Gastroesophageal sphincter (tissue), 4 donors: ENCODE data around the gene COG5. TPM values are rescaled to one million over a fixed set of nuclear protein-coding genes. Genes with fewer than 3 reads are reported as not detected.

Source experiments
- ATAC-seq: fragments of 150-250 bp; one replicate; pipeline ENCODE4 v1.9.1; 2016; ENCODE audit warnings: mild to moderate bottlenecking, moderate library complexity
- H3K27ac ChIP-seq, 4 donors: fragments of 200-600 bp; sonication (generic) in 3 of 4; 1 replicate in 3 of 4; 2 replicates in 1 of 4; pipeline ENCODE4 v1.5.1; 2016 to 2019
- H3K27me3 ChIP-seq: fragments of 200-600 bp; sonication (generic); one replicate; pipeline ENCODE4 v1.5.1; 2019
- H3K36me3 ChIP-seq, 2 donors: fragments of 200-600 bp; sonication (generic); one replicate each; pipeline ENCODE4 v1.5.1; 2019; ENCODE audit warnings: control low read depth in 1 of 2
- H3K4me1 ChIP-seq, 3 donors: fragments of 200-600 bp; sonication (generic); 1 replicate in 2 of 3; 2 replicates in 1 of 3; pipeline ENCODE4 v1.5.1; 2016 to 2019; ENCODE audit warnings: control low read depth in 2 of 3
- H3K4me3 ChIP-seq, 2 donors: fragments of 200-600 bp; sonication (generic); one replicate each; pipeline ENCODE4 v1.5.1; 2019; ENCODE audit warnings: mild to moderate bottlenecking in 1 of 2, moderate library complexity in 1 of 2
- H3K9me3 ChIP-seq, 3 donors: fragments of 200-600 bp; sonication (generic); one replicate each; pipeline ENCODE4 v1.5.1; 2017 to 2019; ENCODE audit warnings: control low read depth in 2 of 3
- EP300 ChIP-seq: sonication (generic); formaldehyde crosslinking; IDR thresholded peaks from one replicate; pipeline ENCODE4 v1.6.1; 2017; ENCODE audit warnings: antibody characterized with exemption, mild to moderate bottlenecking
- POLR2A ChIP-seq, 2 donors: fragments of 450-650 bp; IDR thresholded peaks; one replicate each; pipeline ENCODE4 v1.6.1; 2017; ENCODE audit warnings: antibody characterized with exemption in 2 of 2, mild to moderate bottlenecking in 2 of 2, moderate library complexity in 1 of 2
- POLR2AphosphoS5 ChIP-seq: sonication (generic); formaldehyde crosslinking; IDR thresholded peaks from one replicate; pipeline ENCODE4 v1.6.1; 2017; ENCODE audit warnings: antibody characterized with exemption
- WGBS, 2 donors: methylation state at CpG; one replicate each; pipeline ENCODE4 v1.1.5; 2018; ENCODE audit warnings: low coverage in 1 of 2; 5-methylcytosine and 5-hydroxymethylcytosine counted together
- total RNA-seq, 4 donors: library from RNA; depleted of rRNA; stranded (reverse); fragments of >200 nt; gene quantifications; one replicate each; pipeline ENCODE4 v1.1.0, GENCODE V29; 2016
- TF ChIP-seq, protein P1 (sequence below), 4 experiments: fragments of 200-600 bp in 2 of 4; fragments of 450-650 bp in 2 of 4; sonication (generic) in 1 of 4; IDR thresholded peaks; one replicate each; pipeline ENCODE4 v1.5.1; 2017 to 2019; ENCODE audit warnings: antibody characterized with exemption in 4 of 4, mild to moderate bottlenecking in 2 of 4, moderate library complexity in 2 of 4

The COG5 gene
- total RNA-seq, 4 donors from 2014 or later, result 31.6 to 50.4 (median 41.1) TPM

DNA sequence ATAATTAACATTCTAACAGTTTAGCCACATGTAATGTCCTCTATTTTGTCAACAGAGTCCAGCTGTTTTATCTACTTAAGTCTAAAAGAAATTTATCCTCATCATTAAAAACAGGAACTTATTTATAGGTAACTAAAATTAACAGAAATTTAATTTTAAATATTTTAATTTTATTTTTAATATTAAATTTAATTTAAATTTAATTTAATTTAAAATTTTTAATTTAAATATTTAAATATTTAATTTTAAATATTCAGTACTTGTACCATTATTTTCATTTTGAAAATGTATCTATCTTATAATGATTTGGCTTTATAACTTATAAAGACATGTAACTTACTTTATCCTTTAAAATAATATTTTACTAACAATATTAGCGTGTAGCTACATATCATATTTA lies 94.9 kb downstream of the COG5 start:
- WGBS, 2 donors, result 90 to 100% methylated on average over 1 of the region's 1 CpG
- TF ChIP-seq POLR2AphosphoS5 (no peak), EP300 (no peak), POLR2A (IDR thresholded peaks at IDR 0.05) (no peak)
- TF ChIP-seq, protein P1, sequence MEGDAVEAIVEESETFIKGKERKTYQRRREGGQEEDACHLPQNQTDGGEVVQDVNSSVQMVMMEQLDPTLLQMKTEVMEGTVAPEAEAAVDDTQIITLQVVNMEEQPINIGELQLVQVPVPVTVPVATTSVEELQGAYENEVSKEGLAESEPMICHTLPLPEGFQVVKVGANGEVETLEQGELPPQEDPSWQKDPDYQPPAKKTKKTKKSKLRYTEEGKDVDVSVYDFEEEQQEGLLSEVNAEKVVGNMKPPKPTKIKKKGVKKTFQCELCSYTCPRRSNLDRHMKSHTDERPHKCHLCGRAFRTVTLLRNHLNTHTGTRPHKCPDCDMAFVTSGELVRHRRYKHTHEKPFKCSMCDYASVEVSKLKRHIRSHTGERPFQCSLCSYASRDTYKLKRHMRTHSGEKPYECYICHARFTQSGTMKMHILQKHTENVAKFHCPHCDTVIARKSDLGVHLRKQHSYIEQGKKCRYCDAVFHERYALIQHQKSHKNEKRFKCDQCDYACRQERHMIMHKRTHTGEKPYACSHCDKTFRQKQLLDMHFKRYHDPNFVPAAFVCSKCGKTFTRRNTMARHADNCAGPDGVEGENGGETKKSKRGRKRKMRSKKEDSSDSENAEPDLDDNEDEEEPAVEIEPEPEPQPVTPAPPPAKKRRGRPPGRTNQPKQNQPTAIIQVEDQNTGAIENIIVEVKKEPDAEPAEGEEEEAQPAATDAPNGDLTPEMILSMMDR (IDR thresholded peaks at IDR 0.05), result no peak

DNA sequence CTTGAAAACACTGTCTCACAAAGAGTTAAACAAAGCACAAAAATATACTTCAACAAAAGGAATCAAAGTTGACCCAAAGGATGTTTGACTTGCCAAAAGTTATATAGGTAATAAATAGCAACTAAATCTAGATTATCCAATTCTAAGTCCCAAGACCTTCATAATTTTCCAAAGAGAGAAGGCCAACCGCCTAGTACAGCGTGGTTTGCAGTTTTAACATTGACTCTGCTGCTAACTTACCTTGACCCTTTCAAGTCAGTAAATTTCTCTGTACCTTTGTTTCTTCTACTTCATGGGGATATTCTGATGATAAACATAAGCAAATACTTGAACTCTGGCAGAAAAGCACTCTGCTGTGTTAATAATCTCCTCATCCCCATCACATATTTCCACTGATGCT lies 95.7 kb downstream of the COG5 start:
- H3K27ac ChIP-seq, result no peak overlapping the region
- H3K36me3 ChIP-seq, result no peaks in the 10 kb centered on the region
- no peaks in the 10 kb centered on the region for H3K27me3 ChIP-seq
- TF ChIP-seq, protein P1 (IDR thresholded peaks at IDR 0.05), result no peak
- TF ChIP-seq EP300, result no peak
- no peak for TF ChIP-seq POLR2AphosphoS5
- no peak for TF ChIP-seq POLR2A (IDR thresholded peaks at IDR 0.05)
- H3K4me3 ChIP-seq, result no peak overlapping the region
- 91 to 100% methylated on average over 2 of the region's 2 CpGs for WGBS, 2 donors
- H3K9me3 ChIP-seq, result no peaks in the 10 kb centered on the region
- no peak for ATAC-seq
- H3K4me1 ChIP-seq, result peaks cover 0 to 17% (median 0%) of the 10 kb centered on the region in 3 donors

More for the DNA sequence above, 94.9 kb downstream of the COG5 start:
- Histone ChIP-seq H3K27me3 (no peaks in the 10 kb centered on the region), H3K4me1 (peaks cover 0 to 11% (median 0%) of the 10 kb centered on the region in 3 donors), H3K36me3 (no peaks in the 10 kb centered on the region), H3K4me3 (no peak overlapping the region), H3K9me3 (no peaks in the 10 kb centered on the region), H3K27ac (no peak overlapping the region)
- ATAC-seq, result no peak

DNA sequence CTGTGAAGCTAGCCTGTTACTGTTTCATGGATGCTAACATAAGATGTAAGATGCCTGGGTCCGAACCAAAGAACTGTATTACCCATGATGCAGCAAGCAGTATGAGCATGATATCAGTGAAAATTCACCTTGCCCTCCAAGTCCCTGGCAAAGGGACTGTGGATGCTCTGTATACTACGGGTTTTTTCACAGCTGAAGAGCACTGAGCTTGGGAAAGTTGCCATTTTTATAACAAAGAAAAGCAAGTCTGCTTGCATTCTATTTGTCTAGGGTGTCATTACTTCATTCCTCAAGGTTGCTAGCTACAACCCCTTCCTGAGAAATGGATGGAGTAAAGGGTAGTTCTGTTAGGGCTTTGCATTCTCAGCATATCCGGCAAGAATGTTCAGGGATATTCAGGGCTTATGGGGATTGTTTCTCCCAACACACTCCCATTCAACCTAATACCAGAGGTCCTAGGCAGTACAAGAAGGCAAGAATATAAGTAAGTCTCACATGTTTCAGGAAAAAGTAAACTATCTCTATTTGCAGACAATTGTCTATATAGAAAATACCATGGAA lies 99.0 kb downstream of the COG5 start:
- no peak for ATAC-seq
- Histone ChIP-seq H3K4me3 (no peak overlapping the region), H3K27me3 (no peaks in the 10 kb centered on the region), H3K9me3 (no peaks in the 10 kb centered on the region), H3K36me3 (no peaks in the 10 kb centered on the region), H3K4me1 (peaks cover 0 to 7% (median 0%) of the 10 kb centered on the region in 3 donors), H3K27ac (no peak overlapping the region)
- 70 to 87% methylated on average over 2 to 3 of the region's 3 CpGs for WGBS, 2 donors
- no peak for TF ChIP-seq EP300
- no peak for TF ChIP-seq POLR2AphosphoS5
- no peak for TF ChIP-seq POLR2A (IDR thresholded peaks at IDR 0.05)
- TF ChIP-seq, protein P1 (IDR thresholded peaks at IDR 0.05), result no peak

DNA sequence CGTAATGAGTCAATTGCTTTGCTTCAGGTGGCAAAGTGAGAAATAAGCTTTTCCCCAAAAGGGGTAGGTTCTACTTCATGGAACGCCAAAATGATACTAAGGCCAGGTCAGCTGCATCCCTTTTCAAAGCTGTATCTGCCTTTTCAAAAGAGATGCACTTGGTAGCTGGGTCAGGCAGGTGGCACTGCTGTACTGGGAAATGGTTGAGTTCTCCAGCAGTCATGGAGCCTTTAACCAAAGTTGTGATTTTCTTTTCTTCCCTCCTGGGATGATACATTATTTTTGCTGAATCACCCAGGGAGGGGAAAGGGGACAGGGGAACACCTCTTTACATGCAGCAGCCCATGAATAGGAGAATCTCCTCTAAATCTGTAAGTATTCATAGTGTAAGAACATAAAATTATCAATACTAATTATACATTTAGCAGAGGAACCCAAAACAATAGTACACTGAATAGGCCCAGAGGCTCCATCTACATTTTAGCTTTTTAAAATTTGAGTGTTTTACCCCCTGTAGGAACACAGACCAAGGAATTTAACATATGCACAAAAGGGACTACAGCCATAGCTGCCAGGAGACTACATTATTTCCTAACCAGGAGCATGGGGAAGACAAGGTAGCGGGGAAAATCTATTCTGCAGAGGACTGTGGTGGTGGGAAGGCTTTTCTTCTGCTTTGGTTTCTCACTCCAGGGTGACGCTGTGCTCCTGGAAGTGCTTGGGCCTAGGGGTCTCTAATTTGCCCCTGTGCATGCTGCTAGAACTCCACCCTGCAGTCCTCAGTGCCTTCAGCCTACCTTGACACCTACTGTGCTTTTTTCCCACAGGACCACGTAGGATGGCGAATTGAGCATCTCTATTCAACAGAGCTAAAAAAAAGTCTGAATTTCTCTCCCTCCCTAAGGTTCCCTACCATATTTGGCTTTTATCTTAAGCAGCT lies 100.3 kb downstream of the COG5 start:
- WGBS, 2 donors, result 39 to 52% methylated on average over 3 of the region's 6 CpGs

More for the DNA sequence above, 100.3 kb downstream of the COG5 start:
- no peaks in the 10 kb centered on the region for H3K36me3 ChIP-seq
- H3K27ac ChIP-seq, result no peak overlapping the region
- no peaks in the 10 kb centered on the region for H3K27me3 ChIP-seq
- H3K4me3 ChIP-seq, result no peak overlapping the region
- ATAC-seq, result peak; percentile 77
- no peak for TF ChIP-seq POLR2AphosphoS5
- TF ChIP-seq, protein P1 (IDR thresholded peaks at IDR 0.05), result peak; percentile 47 to 82 (median 72)
- H3K4me1 ChIP-seq, result peaks cover 0 to 7% (median 0%) of the 10 kb centered on the region in 3 donors
- H3K9me3 ChIP-seq, result no peaks in the 10 kb centered on the region
